Measurements from ENCODE around the gene NDUFA6.

Gene NDUFA6

GRCh38 chr22:42067671-42068251 is 22.8 kb downstream of the NDUFA6 start:
- CTCF ChIA-PET = interaction anchor here (0.8 kb wide), 1 partner anchor 9 kb away, joined by 3 read pairs; no protein-coding TSS in a partner anchor
- TF ChIP-seq CTCF (IDR thresholded peaks at IDR 0.05; ENCODE audit: insufficient read depth, low read length, missing control alignments) = no peak
- POLR2A ChIA-PET = no interaction called here
- H3K4me3 ChIP-seq (ENCODE audit: low read depth, low read length) = no peak overlapping the region
- DNase-seq (ENCODE audit: low read depth, low spot score) = no peak

- TF ChIP-seq CTCF (IDR thresholded peaks at IDR 0.05; ENCODE audit: insufficient read depth, low read length, missing control alignments) = no peak
- H3K4me3 ChIP-seq (ENCODE audit: low read depth, low read length) = no peak overlapping the region
- POLR2A ChIA-PET = no interaction called here
- CTCF ChIA-PET = no interaction called here
- no peak for DNase-seq (ENCODE audit: low read depth, low spot score)
Observed at GRCh38 chr22:42066937-42067336, 23.6 kb downstream of the NDUFA6 start.

- DNase-seq (ENCODE audit: low read depth, low spot score) = no peak
- no peak overlapping the region for H3K4me3 ChIP-seq (ENCODE audit: low read depth, low read length)
- ChIA-PET CTCF (no interaction called here), POLR2A (no interaction called here)
- no peak for TF ChIP-seq CTCF (IDR thresholded peaks at IDR 0.05; ENCODE audit: insufficient read depth, low read length, missing control alignments)
Observed at GRCh38 chr22:42066126-42066761, 24.3 kb downstream of the NDUFA6 start.

GRCh38 chr22:42065438-42066125 is 25.0 kb downstream of the NDUFA6 start:
- no peak for TF ChIP-seq CTCF (IDR thresholded peaks at IDR 0.05; ENCODE audit: insufficient read depth, low read length, missing control alignments)
- ChIA-PET POLR2A (no interaction called here), CTCF (no interaction called here)
- no peak for DNase-seq (ENCODE audit: low read depth, low spot score)
- no peak overlapping the region for H3K4me3 ChIP-seq (ENCODE audit: low read depth, low read length)

GRCh38 chr22:42064629-42065028 is 25.9 kb downstream of the NDUFA6 start:
- H3K4me3 ChIP-seq (ENCODE audit: low read depth, low read length) = no peak overlapping the region
- no peak for DNase-seq (ENCODE audit: low read depth, low spot score)
- no peak for TF ChIP-seq CTCF (IDR thresholded peaks at IDR 0.05; ENCODE audit: insufficient read depth, low read length, missing control alignments)
- CTCF ChIA-PET = no interaction called here
- POLR2A ChIA-PET = no interaction called here

GRCh38 chr22:42062506-42063170 is 27.9 kb downstream of the NDUFA6 start:
- ChIA-PET POLR2A (no interaction called here), CTCF (interaction anchor here (0.7 kb wide), 1 partner anchor 12 kb away, joined by 3 read pairs; no protein-coding TSS in a partner anchor)
- H3K4me3 ChIP-seq (ENCODE audit: low read depth, low read length) = no peak overlapping the region
- no peak for TF ChIP-seq CTCF (IDR thresholded peaks at IDR 0.05; ENCODE audit: insufficient read depth, low read length, missing control alignments)
- no peak for DNase-seq (ENCODE audit: low read depth, low spot score)

Data from AG04449 (cell line).